Transverse colon (tissue), 4 donors: ENCODE data around the gene CERS4. TPM values are rescaled to one million over a fixed set of nuclear protein-coding genes. Genes with fewer than 3 reads are reported as not detected.

Source experiments
- DNase-seq: peaks from one replicate; pipeline ENCODE4 v3.0.0-alpha.2; 2019
- H3K27ac ChIP-seq, 4 donors: fragments of 200-600 bp; sonication (generic); 2 replicates each; pipeline ENCODE4 v1.5.1; 2016 to 2018; ENCODE audit warnings: inconsistent platforms in 4 of 4
- H3K27me3 ChIP-seq: fragments of 200-600 bp; sonication (generic); 2 replicates; pipeline ENCODE4 v1.5.1; 2017; ENCODE audit warnings: inconsistent platforms
- H3K36me3 ChIP-seq, 4 donors: fragments of 200-600 bp; sonication (generic); 2 replicates each; pipeline ENCODE4 v1.5.1; 2017 to 2019; ENCODE audit warnings: inconsistent platforms in 4 of 4
- H3K4me1 ChIP-seq, 4 donors: fragments of 200-600 bp; sonication (generic); 2 replicates each; pipeline ENCODE4 v1.5.1; 2017 to 2020; ENCODE audit warnings: inconsistent platforms in 4 of 4
- H3K4me3 ChIP-seq, 4 donors: fragments of 200-600 bp; sonication (generic); 1 replicate in 1 of 4; 2 replicates in 3 of 4; pipeline versions ENCODE4 v1.5.1 to v1.6.1; 2017 to 2019; ENCODE audit warnings: inconsistent platforms in 4 of 4
- H3K9me3 ChIP-seq, 2 donors: fragments of 200-600 bp; sonication (generic); 2 replicates each; pipeline ENCODE4 v1.5.1; 2017 to 2019; ENCODE audit warnings: inconsistent platforms in 2 of 2
- EP300 ChIP-seq: sonication (generic); formaldehyde crosslinking; IDR thresholded peaks from one replicate; pipeline ENCODE4 v1.6.1; 2017; ENCODE audit warnings: antibody characterized with exemption, low read depth
- POLR2A ChIP-seq: fragments of 450-650 bp; IDR thresholded peaks from one replicate; pipeline ENCODE4 v1.6.1; 2016; ENCODE audit warnings: antibody characterized with exemption, mild to moderate bottlenecking, moderate library complexity
- POLR2AphosphoS5 ChIP-seq, 3 donors: sonication (generic); formaldehyde crosslinking; IDR thresholded peaks; one replicate each; pipeline ENCODE4 v1.6.1; 2016; ENCODE audit warnings: antibody characterized with exemption in 3 of 3
- WGBS, 2 donors: methylation state at CpG; one replicate each; pipeline ENCODE4 v1.1.5; 2018; ENCODE audit warnings: low coverage in 1 of 2; 5-methylcytosine and 5-hydroxymethylcytosine counted together
- in situ Hi-C, 4 donors: fragments of 200-750 bp; cut with MboI; loops; one replicate each; pipeline versions ENCODE4 v1.15.0 to v1.15.1; 2017; ENCODE audit warnings: low sequenced_read_pairs in 3 of 4, low pct_ligation_motif_present in 1 of 4, low pct_unique_long_range_greater_than_20kb in 1 of 4
- intact Hi-C: fragments of 100-400 bp; cut with DNase I; formaldehyde crosslinking; loops from one replicate; pipeline ENCODE4 v1.15.1; 2023; ENCODE audit warnings: low total_unique reads
- total RNA-seq, 4 donors: library from RNA; depleted of rRNA; stranded (reverse); fragments of >200 nt; gene quantifications; one replicate each; pipeline ENCODE4 v1.1.0, GENCODE V29; 2016
- TF ChIP-seq, protein P1 (sequence below), 5 experiments: fragments of 200-600 bp in 3 of 5; fragments of 450-650 bp in 2 of 5; sonication (generic) in 3 of 5; IDR thresholded peaks; 1 replicate in 2 of 5; 2 replicates in 3 of 5; pipeline ENCODE4 v1.5.1; 2016 to 2017; ENCODE audit warnings: antibody characterized with exemption in 5 of 5, inconsistent platforms in 3 of 5, mild to moderate bottlenecking in 2 of 5, moderate library complexity in 1 of 5

CERS4 gene
- total RNA-seq, 4 donors from 2014 or later = 3.4 to 58.0 (median 19.7) TPM

DNA sequence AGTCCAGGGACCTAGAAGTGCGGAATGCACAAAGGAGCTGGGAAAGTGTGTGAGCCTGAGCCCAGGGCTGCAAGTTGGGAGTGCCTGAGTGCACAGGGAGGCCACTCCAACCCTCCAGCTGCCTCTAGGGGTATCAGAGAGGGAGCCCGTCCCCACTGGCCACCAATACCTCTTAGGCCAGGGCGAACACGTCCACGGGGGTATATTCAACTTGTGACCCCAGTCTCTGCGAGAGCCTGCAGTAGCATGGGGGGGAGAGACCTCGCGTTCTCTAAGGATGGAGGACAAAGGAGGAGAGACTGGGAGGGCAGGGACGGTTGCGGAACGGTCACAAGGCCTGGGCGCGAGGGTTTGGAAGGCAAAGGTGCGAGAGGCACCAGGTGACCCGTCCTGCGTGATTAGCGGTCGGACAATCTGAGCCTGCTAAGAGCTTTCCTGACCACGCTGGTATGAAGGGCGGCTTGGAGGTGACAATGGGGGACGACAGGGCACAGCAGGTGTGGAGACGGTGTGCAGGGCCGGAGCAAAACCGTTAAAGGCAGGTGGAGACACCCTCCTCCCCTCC lies 98.3 kb downstream of the CERS4 start:
- DNase-seq = peak; percentile 24

DNA sequence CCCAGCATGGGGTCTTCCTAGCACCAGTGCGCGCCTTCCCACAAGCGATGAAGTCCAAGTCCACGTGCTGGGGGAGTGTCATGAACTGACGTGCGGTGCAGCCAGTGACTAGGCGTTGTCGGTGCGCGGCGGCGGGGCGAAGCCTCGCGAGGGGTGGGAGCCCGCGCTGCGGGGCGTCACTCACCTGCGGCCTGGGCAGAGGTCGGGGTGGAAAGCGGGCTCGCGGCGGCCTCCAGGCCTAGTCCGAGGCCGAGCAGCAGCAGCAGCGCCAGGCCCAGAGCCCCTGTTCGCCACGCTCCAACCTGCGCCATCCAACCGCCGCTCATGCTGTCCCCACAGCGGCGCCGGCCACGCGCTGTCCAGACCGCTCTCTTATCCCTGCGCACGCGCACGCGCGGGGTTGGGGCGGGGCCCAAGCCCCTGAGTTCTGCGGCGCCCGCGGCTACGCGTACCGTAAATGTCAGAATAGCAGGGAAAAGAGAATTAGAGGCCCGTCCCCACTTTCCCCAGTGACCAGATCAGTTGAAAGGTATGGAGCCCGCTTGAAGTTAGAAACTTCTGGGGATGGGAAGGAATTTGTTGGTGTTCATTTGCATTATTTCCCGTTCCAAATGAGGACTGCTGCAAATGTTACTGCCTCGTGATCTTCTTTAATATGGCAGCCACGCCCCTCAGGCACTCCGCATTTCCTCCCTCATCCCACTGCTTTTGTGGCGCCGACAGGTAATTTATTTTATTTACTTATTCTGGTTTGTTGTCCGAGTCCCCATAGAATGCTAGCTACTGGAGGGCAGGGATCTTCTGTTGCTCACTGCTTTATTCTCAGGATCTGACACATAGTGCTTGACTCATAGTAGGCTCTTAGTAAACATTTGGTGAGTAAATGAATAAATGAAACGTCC lies 99.0 kb downstream of the CERS4 start, which contains the start of gene CD320:
CD320 (minus strand) TSS at position 394 of the 902 bp plus-strand sequence; CDS start at position 326, 68 bp downstream.
- 0 to 1% methylated on average over 9 to 39 of the region's 63 CpGs for WGBS, 2 donors
- intact Hi-C loops = no loop called here
- DNase-seq = peak; percentile 92
- TF ChIP-seq POLR2AphosphoS5 (IDR thresholded peaks at IDR 0.05) (peak; percentile 42 to 80 (median 77)), POLR2A (peak; percentile 64), EP300 (no peak)
- TF ChIP-seq, protein P1, sequence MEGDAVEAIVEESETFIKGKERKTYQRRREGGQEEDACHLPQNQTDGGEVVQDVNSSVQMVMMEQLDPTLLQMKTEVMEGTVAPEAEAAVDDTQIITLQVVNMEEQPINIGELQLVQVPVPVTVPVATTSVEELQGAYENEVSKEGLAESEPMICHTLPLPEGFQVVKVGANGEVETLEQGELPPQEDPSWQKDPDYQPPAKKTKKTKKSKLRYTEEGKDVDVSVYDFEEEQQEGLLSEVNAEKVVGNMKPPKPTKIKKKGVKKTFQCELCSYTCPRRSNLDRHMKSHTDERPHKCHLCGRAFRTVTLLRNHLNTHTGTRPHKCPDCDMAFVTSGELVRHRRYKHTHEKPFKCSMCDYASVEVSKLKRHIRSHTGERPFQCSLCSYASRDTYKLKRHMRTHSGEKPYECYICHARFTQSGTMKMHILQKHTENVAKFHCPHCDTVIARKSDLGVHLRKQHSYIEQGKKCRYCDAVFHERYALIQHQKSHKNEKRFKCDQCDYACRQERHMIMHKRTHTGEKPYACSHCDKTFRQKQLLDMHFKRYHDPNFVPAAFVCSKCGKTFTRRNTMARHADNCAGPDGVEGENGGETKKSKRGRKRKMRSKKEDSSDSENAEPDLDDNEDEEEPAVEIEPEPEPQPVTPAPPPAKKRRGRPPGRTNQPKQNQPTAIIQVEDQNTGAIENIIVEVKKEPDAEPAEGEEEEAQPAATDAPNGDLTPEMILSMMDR (IDR thresholded peaks at IDR 0.05) = peak in 1 of 5 experiments; percentile 9
- H3K4me1 ChIP-seq = peaks cover 17 to 43% (median 33%) of the 10 kb centered on the region in 4 donors
- H3K27me3 ChIP-seq = no peaks in the 10 kb centered on the region
- in situ Hi-C loops = no loop called here
- peak within 1 kb of the TSS; percentile 33 to 60 (median 52) for H3K4me3 ChIP-seq
- no peaks in the 10 kb centered on the region for H3K9me3 ChIP-seq
- peaks cover 0 to 7% (median 2%) of the 10 kb centered on the region in 4 donors for H3K36me3 ChIP-seq
- H3K27ac ChIP-seq = peak within 1 kb of the TSS; percentile 73 to 84 (median 83)

More for the DNA sequence above, 98.3 kb downstream of the CERS4 start:
- peaks cover 0 to 7% (median 2%) of the 10 kb centered on the region in 4 donors for H3K36me3 ChIP-seq
- in situ Hi-C loops = no loop called here
- WGBS, 2 donors = 21 to 29% methylated on average over 1 to 24 of the region's 24 CpGs
- H3K9me3 ChIP-seq = no peaks in the 10 kb centered on the region
- no peaks in the 10 kb centered on the region for H3K27me3 ChIP-seq
- intact Hi-C loops = no loop called here
- H3K27ac ChIP-seq = peak overlapping the region; percentile 73 to 84 (median 83)
- H3K4me3 ChIP-seq = peak overlapping the region; percentile 33 to 60 (median 52)
- TF ChIP-seq POLR2A (no peak), EP300 (no peak), POLR2AphosphoS5 (IDR thresholded peaks at IDR 0.05) (no peak)
- H3K4me1 ChIP-seq = peaks cover 17 to 43% (median 33%) of the 10 kb centered on the region in 4 donors

DNA sequence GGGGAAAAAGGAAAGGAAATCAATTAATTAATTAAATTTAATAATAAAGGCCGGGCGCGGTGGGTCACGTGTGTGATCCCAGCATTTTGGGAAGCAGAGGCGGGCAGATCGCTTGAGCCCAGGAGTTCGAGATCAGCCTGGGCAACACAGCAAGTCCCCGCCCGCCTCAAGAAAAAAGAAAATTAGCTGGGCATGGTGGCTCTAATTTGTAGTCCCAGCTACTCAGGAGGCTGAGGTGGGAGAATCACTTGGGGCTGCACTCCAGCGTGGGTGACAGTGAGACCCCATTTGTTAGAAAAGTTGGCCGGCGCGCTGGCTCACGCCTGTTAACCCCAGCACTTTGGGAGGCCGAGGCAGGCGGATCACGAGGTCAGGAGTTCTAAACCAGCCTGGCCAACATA lies 99.7 kb downstream of the CERS4 start:
- intact Hi-C loops = no loop called here
- no peak for DNase-seq
- Histone ChIP-seq H3K27me3 (no peaks in the 10 kb centered on the region), H3K4me1 (peaks cover 17 to 43% (median 33%) of the 10 kb centered on the region in 4 donors), H3K36me3 (peaks cover 0 to 8% (median 3%) of the 10 kb centered on the region in 4 donors), H3K9me3 (no peaks in the 10 kb centered on the region), H3K27ac (peak overlapping the region; percentile 73 to 84 (median 83)), H3K4me3 (peak overlapping the region in 3 of 4 donors; percentile 33 to 60 (median 59))
- in situ Hi-C loops = no loop called here
- TF ChIP-seq, protein P1 (IDR thresholded peaks at IDR 0.05) = no peak
- TF ChIP-seq POLR2AphosphoS5 (IDR thresholded peaks at IDR 0.05) (no peak), POLR2A (no peak), EP300 (no peak)
- 73 to 76% methylated on average over 3 to 17 of the region's 17 CpGs for WGBS, 2 donors

DNA sequence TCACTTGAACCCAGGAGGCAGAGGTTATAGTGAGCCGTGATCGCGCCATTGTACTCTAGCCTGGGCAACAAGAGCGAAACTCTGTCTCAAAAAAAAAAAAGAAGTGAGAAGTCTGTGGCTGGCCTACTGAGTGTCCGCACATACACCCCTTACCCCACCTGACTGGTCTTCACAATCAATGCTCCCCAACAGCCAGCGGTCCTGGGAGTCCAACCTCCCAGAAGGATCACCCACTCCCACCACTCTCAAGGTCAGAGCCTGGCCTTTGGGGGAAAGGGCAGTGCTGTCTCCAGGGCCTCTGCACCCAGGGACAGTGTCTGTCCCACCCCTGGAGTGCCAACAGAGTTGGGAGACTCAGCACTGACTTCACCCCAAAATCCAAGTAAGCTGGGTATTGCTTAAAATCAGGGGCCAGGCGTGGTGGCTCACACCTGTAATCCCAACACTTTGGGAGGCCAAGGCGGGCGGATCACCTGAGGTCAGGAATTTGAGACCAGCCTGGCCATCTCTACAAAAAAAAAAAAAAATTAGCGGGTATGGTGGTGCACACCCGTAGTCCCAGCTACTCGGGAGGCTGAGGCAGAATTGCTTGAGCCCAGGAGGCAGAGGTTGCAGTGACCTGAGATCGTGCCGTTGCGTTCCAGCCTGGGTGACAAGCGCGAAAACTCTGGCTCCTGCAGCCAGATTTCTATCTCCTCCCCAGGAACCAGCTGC lies 101.3 kb downstream of the CERS4 start:
- intact Hi-C loops (no loop called here), in situ Hi-C loops (no loop called here)
- DNase-seq = peak; percentile 7

More for the DNA sequence above, 101.3 kb downstream of the CERS4 start:
- Histone ChIP-seq H3K27me3 (no peaks in the 10 kb centered on the region), H3K4me1 (peaks cover 17 to 43% (median 33%) of the 10 kb centered on the region in 4 donors), H3K27ac (no peak overlapping the region), H3K36me3 (peaks cover 0 to 23% (median 7%) of the 10 kb centered on the region in 4 donors), H3K4me3 (no peak overlapping the region), H3K9me3 (no peaks in the 10 kb centered on the region)
- 93 to 96% methylated on average over 6 to 17 of the region's 17 CpGs for WGBS, 2 donors
- TF ChIP-seq POLR2AphosphoS5 (IDR thresholded peaks at IDR 0.05) = no peak
- TF ChIP-seq POLR2A = no peak
- no peak for TF ChIP-seq EP300
- TF ChIP-seq, protein P1 (IDR thresholded peaks at IDR 0.05) = no peak
